ENCODE data around the gene NCAM2. TPM values are rescaled to one million over a fixed set of nuclear protein-coding genes. Genes with fewer than 3 reads are reported as not detected.

NCAM2 gene
- total RNA-seq, 2 experiments from 2014 or later = not detected

- Mint-ChIP-seq H3K27me3 (no peaks in the 10 kb centered on the region), H3K27ac (no peak overlapping the region), H3K9me3 (no peaks in the 10 kb centered on the region), H3K4me3 (no peak overlapping the region), H3K36me3 (ENCODE audit: low read depth) (no peaks in the 10 kb centered on the region), H3K4me1 (ENCODE audit: low read depth) (no peaks in the 10 kb centered on the region)
- no peak for ATAC-seq
- intact Hi-C loops (cut with micrococcal nuclease) = no loop called here
- ChIA-PET CTCF (no interaction called here), POLR2A (no interaction called here)
- DNase-seq = no peak
- TF ChIP-seq, protein P1, sequence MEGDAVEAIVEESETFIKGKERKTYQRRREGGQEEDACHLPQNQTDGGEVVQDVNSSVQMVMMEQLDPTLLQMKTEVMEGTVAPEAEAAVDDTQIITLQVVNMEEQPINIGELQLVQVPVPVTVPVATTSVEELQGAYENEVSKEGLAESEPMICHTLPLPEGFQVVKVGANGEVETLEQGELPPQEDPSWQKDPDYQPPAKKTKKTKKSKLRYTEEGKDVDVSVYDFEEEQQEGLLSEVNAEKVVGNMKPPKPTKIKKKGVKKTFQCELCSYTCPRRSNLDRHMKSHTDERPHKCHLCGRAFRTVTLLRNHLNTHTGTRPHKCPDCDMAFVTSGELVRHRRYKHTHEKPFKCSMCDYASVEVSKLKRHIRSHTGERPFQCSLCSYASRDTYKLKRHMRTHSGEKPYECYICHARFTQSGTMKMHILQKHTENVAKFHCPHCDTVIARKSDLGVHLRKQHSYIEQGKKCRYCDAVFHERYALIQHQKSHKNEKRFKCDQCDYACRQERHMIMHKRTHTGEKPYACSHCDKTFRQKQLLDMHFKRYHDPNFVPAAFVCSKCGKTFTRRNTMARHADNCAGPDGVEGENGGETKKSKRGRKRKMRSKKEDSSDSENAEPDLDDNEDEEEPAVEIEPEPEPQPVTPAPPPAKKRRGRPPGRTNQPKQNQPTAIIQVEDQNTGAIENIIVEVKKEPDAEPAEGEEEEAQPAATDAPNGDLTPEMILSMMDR (IDR thresholded peaks at IDR 0.05) = no peak
These were observed 86.0 kb downstream of the NCAM2 start for GRCh38 chr21:21084179-21084578.

GRCh38 chr21:21085206-21085605 is 87.0 kb downstream of the NCAM2 start:
- TF ChIP-seq, protein P1 (IDR thresholded peaks at IDR 0.05) = no peak
- Mint-ChIP-seq H3K36me3 (ENCODE audit: low read depth) (no peaks in the 10 kb centered on the region), H3K27ac (no peak overlapping the region), H3K4me1 (ENCODE audit: low read depth) (no peaks in the 10 kb centered on the region), H3K9me3 (no peaks in the 10 kb centered on the region), H3K4me3 (no peak overlapping the region), H3K27me3 (no peaks in the 10 kb centered on the region)
- POLR2A ChIA-PET = no interaction called here
- no peak for ATAC-seq
- CTCF ChIA-PET = no interaction called here
- intact Hi-C loops (cut with micrococcal nuclease) = no loop called here
- no peak for DNase-seq

DNA sequence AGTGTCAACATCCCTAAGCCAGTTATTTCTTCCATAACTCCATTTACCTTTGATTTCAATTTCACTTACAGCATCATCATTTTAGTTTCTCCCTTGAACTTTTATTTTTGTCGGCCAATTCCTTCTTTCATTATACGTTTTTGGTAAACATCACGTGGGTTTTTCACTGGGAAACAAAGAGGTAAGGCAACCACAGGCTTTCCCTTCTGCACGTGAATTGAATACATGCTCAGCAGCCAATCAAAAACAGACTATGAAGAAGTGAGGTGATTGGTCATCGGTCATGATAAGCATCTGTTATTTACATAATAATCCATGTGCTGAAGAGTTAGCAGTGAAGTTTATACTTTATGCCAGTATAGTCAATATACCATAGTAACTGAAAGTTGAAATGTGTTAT is 98.7 kb downstream of the NCAM2 start:
- DNase-seq (no peak), ATAC-seq (no peak)
- no peaks in the 10 kb centered on the region for H3K9me3 Mint-ChIP-seq
- intact Hi-C loops (cut with micrococcal nuclease) = no loop called here
- no peaks in the 10 kb centered on the region for H3K27me3 Mint-ChIP-seq
- no peaks in the 10 kb centered on the region for H3K4me1 Mint-ChIP-seq (ENCODE audit: low read depth)
- TF ChIP-seq, protein P1 (IDR thresholded peaks at IDR 0.05) = no peak
- H3K36me3 Mint-ChIP-seq (ENCODE audit: low read depth) = no peaks in the 10 kb centered on the region
- H3K4me3 Mint-ChIP-seq = no peak overlapping the region
- H3K27ac Mint-ChIP-seq = no peak overlapping the region
- CTCF ChIA-PET = no interaction called here
- POLR2A ChIA-PET = no interaction called here

DNA sequence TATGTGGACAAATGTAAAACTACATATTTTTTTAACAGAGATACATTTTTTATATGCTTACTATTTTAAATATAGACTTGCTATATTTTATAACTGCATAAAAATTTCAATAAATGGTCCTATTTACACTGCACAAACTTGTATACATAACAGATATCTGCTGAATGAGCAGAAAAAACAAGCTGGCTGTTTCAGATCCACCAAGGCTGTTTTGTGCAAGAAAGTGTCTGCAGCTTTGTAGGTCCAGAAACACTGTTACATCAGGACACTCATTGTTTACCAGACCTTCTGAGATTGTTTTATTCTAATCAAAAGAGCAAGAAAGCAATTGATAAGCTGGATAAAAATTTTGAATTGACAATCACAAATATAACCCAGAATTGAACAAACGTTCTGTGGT is 99.3 kb downstream of the NCAM2 start:
- no peaks in the 10 kb centered on the region for H3K36me3 Mint-ChIP-seq (ENCODE audit: low read depth)
- H3K9me3 Mint-ChIP-seq = no peaks in the 10 kb centered on the region
- TF ChIP-seq, protein P1 (IDR thresholded peaks at IDR 0.05) = no peak
- ATAC-seq (no peak), DNase-seq (no peak)
- intact Hi-C loops (cut with micrococcal nuclease) = no loop called here
- no peak overlapping the region for H3K27ac Mint-ChIP-seq
- H3K4me3 Mint-ChIP-seq = no peak overlapping the region
- POLR2A ChIA-PET = no interaction called here
- H3K27me3 Mint-ChIP-seq = no peaks in the 10 kb centered on the region
- no peaks in the 10 kb centered on the region for H3K4me1 Mint-ChIP-seq (ENCODE audit: low read depth)
- CTCF ChIA-PET = no interaction called here

DNA sequence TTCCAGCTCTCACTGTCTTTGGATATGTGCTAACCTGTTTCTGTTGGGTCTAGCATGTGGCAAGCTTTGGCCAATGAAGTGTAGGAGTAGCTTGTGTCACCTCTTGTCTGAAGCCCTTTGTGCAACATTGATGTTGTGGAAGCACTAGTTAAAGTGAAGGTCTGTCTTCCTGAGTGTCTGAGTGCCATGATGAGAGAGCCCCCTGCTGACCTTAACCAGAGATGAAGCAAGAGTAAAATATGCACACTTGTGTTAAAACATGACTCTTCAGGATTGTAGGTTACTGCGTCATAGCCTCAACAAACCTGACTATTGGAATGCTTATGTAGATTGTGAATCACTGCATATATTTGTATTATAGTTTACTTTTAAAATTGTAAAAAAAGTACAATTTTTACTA is 103.7 kb downstream of the NCAM2 start:
- ChIA-PET POLR2A (no interaction called here), CTCF (interaction anchor here (0.5 to 1.7 kb wide), 2 partner anchors 102 to 158 kb away, joined by 3 to 7 read pairs; no protein-coding TSS in a partner anchor)
- Mint-ChIP-seq H3K9me3 (no peaks in the 10 kb centered on the region), H3K27me3 (no peaks in the 10 kb centered on the region), H3K36me3 (ENCODE audit: low read depth) (no peaks in the 10 kb centered on the region), H3K4me1 (ENCODE audit: low read depth) (no peaks in the 10 kb centered on the region), H3K4me3 (no peak overlapping the region), H3K27ac (no peak overlapping the region)
- intact Hi-C loops (cut with micrococcal nuclease) = no loop called here
- DNase-seq = peak; percentile 6
- TF ChIP-seq, protein P1 (IDR thresholded peaks at IDR 0.05) = no peak
- no peak for ATAC-seq

Measured in activated CD8-positive, alpha-beta T cell treated with anti-CD3 and anti-CD28 coated beads for 36 hours (primary cell).